WTC11 (cell line): ENCODE measurements around the gene CDK7. TPM values are rescaled to one million over a fixed set of nuclear protein-coding genes. Genes with fewer than 3 reads are reported as not detected.
A peak's percentile ranks its signal among the peaks of the same experiment; 100 is the strongest.

Source experiments
- ATAC-seq: fragments of 200-7000 bp; cut with Tn5 transposase; 2 replicates; pipeline ENCODE4 v1.10.0; 2021; ENCODE audit warnings: mild to moderate bottlenecking, moderate library complexity
- CTCF ChIA-PET: fragments of 300-600 bp; sonication (Branson Sonifier 250); formaldehyde crosslinking; loops from one replicate; lab custom pipeline; 2021; ENCODE audit warnings: antibody characterized with exemption; lab: Charles Lee
- POLR2A ChIA-PET: fragments of 350-600 bp; sonication (Branson Sonifier 250); formaldehyde crosslinking; loops from one replicate; lab custom pipeline; 2021; ENCODE audit warnings: antibody characterized with exemption; lab: Charles Lee
- DNase-seq: peaks from one replicate; pipeline ENCODE4 v3.0.0; 2021; ENCODE audit warnings: low spot score
- H3K27ac Mint-ChIP-seq: 2 replicates; pipeline ENCODE4 v1.8.0; 2021; ENCODE audit warnings: mixed read lengths
- H3K27me3 Mint-ChIP-seq: 2 replicates; pipeline ENCODE4 v1.8.0; 2021; ENCODE audit warnings: low read depth, mild to moderate bottlenecking, moderate library complexity, mixed read lengths
- H3K36me3 Mint-ChIP-seq: 2 replicates; pipeline ENCODE4 v1.8.0; 2021; ENCODE audit warnings: mixed read lengths
- H3K4me1 Mint-ChIP-seq: 2 replicates; pipeline ENCODE4 v1.8.0; 2022; ENCODE audit warnings: mixed read lengths
- H3K4me3 Mint-ChIP-seq: 2 replicates; pipeline ENCODE4 v1.8.0; 2021; ENCODE audit warnings: mild to moderate bottlenecking, moderate library complexity, mixed read lengths
- H3K9me3 Mint-ChIP-seq: 2 replicates; pipeline ENCODE4 v1.8.0; 2021; ENCODE audit warnings: mixed read lengths
- ATF2 ChIP-seq: sonication (generic); formaldehyde crosslinking; IDR thresholded peaks from 2 replicates; pipeline ENCODE4 v1.8.1; 2022; ENCODE audit warnings: low read depth, missing genetic modification reagents, borderline replicate concordance
- ATF6 ChIP-seq: sonication (generic); formaldehyde crosslinking; IDR thresholded peaks from 2 replicates; pipeline ENCODE4 v1.8.1; 2023; ENCODE audit warnings: mild to moderate bottlenecking, missing genetic modification reagents
- FOXK1 ChIP-seq: sonication (generic); formaldehyde crosslinking; IDR thresholded peaks from 2 replicates; pipeline ENCODE4 v1.8.0; 2022; ENCODE audit warnings: mild to moderate bottlenecking, moderate library complexity, missing genetic modification reagents
- GTF2I ChIP-seq: fragments of 250-450 bp; sonication (Bioruptor Pico); conservative IDR thresholded peaks from 2 replicates; pipeline ENCODE4 v1.4.0; 2021; ENCODE audit warnings: mild to moderate bottlenecking
- IRF1 ChIP-seq: sonication (generic); formaldehyde crosslinking; IDR thresholded peaks from 2 replicates; pipeline ENCODE4 v1.8.0; 2023; ENCODE audit warnings: missing genetic modification reagents
- MYBL2 ChIP-seq: sonication (generic); formaldehyde crosslinking; IDR thresholded peaks from 2 replicates; pipeline ENCODE4 v1.8.1; 2023; ENCODE audit warnings: mild to moderate bottlenecking, moderate library complexity, missing genetic modification reagents
- NR1H2 ChIP-seq: sonication (generic); formaldehyde crosslinking; IDR thresholded peaks from 2 replicates; pipeline ENCODE4 v1.9.0; 2021; ENCODE audit warnings: mild to moderate bottlenecking, moderate library complexity, missing genetic modification reagents
- RORB ChIP-seq: fragments of 250-450 bp; sonication (Bioruptor Pico); IDR thresholded peaks from 2 replicates; pipeline ENCODE4 v1.9.0; 2021; ENCODE audit warnings: mild to moderate bottlenecking
- TEAD1 ChIP-seq: sonication (generic); formaldehyde crosslinking; IDR thresholded peaks from 2 replicates; pipeline ENCODE4 v1.8.0; 2022; ENCODE audit warnings: mild to moderate bottlenecking, missing genetic modification reagents
- TEAD4 ChIP-seq: sonication (generic); formaldehyde crosslinking; IDR thresholded peaks from 2 replicates; pipeline ENCODE4 v1.8.0; 2022; ENCODE audit warnings: mild to moderate bottlenecking, missing genetic modification reagents
- ZNF416 ChIP-seq: fragments of 250-450 bp; sonication (Bioruptor Pico); IDR thresholded peaks from 2 replicates; pipeline ENCODE4 v1.9.0; 2021; ENCODE audit warnings: mild to moderate bottlenecking, inconsistent platforms
- ZNF423 ChIP-seq: fragments of 250-450 bp; sonication (Bioruptor Pico); IDR thresholded peaks from 2 replicates; pipeline ENCODE4 v2.1.2; 2022; ENCODE audit warnings: mild to moderate bottlenecking, moderate library complexity
- ZNF425 ChIP-seq: fragments of 250-450 bp; sonication (Bioruptor Pico); conservative IDR thresholded peaks from 2 replicates; pipeline ENCODE4 v1.9.0; 2021; ENCODE audit warnings: mild to moderate bottlenecking
- ZNF671 ChIP-seq: fragments of 250-450 bp; sonication (Bioruptor Pico); IDR thresholded peaks from 2 replicates; pipeline ENCODE4 v1.8.0; 2021; ENCODE audit warnings: mild to moderate bottlenecking
- total RNA-seq: library from RNA; stranded (reverse); gene quantifications from 3 replicates; pipeline ENCODE4 v1.2.3, GENCODE V29; 2021
- TF ChIP-seq, protein P1 (sequence below): sonication (generic); formaldehyde crosslinking; conservative IDR thresholded peaks from 2 replicates; pipeline ENCODE4 v1.8.1; 2023; ENCODE audit warnings: mild to moderate bottlenecking, low read depth, missing genetic modification reagents, moderate library complexity
- TF ChIP-seq, protein P2 (sequence below): fragments of 250-450 bp; sonication (Bioruptor Pico); IDR thresholded peaks from 2 replicates; pipeline ENCODE4 v1.9.0; 2021; ENCODE audit warnings: mild to moderate bottlenecking
- TF ChIP-seq, protein P3 (sequence below): sonication (generic); formaldehyde crosslinking; IDR thresholded peaks from 2 replicates; pipeline ENCODE4 v1.8.0; 2022; ENCODE audit warnings: mild to moderate bottlenecking, missing genetic modification reagents
- TF ChIP-seq, protein P4 (sequence below): sonication (generic); formaldehyde crosslinking; IDR thresholded peaks from 2 replicates; pipeline ENCODE4 v1.8.0; 2022; ENCODE audit warnings: mild to moderate bottlenecking, missing genetic modification reagents
- TF ChIP-seq, protein P5 (sequence below): sonication (generic); formaldehyde crosslinking; IDR thresholded peaks from 2 replicates; pipeline ENCODE4 v1.8.0; 2023; ENCODE audit warnings: mild to moderate bottlenecking, missing genetic modification reagents

Gene CDK7
- total RNA-seq, 1 experiment from 2014 or later: 62.7 TPM

- TF ChIP-seq, protein P1, sequence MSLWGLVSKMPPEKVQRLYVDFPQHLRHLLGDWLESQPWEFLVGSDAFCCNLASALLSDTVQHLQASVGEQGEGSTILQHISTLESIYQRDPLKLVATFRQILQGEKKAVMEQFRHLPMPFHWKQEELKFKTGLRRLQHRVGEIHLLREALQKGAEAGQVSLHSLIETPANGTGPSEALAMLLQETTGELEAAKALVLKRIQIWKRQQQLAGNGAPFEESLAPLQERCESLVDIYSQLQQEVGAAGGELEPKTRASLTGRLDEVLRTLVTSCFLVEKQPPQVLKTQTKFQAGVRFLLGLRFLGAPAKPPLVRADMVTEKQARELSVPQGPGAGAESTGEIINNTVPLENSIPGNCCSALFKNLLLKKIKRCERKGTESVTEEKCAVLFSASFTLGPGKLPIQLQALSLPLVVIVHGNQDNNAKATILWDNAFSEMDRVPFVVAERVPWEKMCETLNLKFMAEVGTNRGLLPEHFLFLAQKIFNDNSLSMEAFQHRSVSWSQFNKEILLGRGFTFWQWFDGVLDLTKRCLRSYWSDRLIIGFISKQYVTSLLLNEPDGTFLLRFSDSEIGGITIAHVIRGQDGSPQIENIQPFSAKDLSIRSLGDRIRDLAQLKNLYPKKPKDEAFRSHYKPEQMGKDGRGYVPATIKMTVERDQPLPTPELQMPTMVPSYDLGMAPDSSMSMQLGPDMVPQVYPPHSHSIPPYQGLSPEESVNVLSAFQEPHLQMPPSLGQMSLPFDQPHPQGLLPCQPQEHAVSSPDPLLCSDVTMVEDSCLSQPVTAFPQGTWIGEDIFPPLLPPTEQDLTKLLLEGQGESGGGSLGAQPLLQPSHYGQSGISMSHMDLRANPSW (CRISPR knock-in tag): no peak
- TF ChIP-seq ZNF425 (CRISPR knock-in tag) (no peak), ZNF671 (no peak), ZNF416 (CRISPR knock-in tag) (no peak), ZNF423 (CRISPR knock-in tag) (no peak)
- TF ChIP-seq, protein P2, sequence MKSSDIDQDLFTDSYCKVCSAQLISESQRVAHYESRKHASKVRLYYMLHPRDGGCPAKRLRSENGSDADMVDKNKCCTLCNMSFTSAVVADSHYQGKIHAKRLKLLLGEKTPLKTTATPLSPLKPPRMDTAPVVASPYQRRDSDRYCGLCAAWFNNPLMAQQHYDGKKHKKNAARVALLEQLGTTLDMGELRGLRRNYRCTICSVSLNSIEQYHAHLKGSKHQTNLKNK (CRISPR knock-in tag): no peak
- TF ChIP-seq, protein P3, sequence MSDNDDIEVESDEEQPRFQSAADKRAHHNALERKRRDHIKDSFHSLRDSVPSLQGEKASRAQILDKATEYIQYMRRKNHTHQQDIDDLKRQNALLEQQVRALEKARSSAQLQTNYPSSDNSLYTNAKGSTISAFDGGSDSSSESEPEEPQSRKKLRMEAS (CRISPR knock-in tag): no peak
- TF ChIP-seq, all 79 proteins: peak for 0
Observed at GRCh38 chr5:69275563-69275962, 40.9 kb downstream of the CDK7 start (continued).

GRCh38 chr5:69276422-69277174, 41.9 kb downstream of the CDK7 start:
- Mint-ChIP-seq H3K27ac (no peak overlapping the region), H3K36me3 (peaks cover 38% of the 10 kb centered on the region), H3K4me3 (no peak overlapping the region), H3K27me3 (no peaks in the 10 kb centered on the region), H3K4me1 (peaks cover 7% of the 10 kb centered on the region; the same call in 1 of the 2 replicates), H3K9me3 (no peaks in the 10 kb centered on the region)
- TF ChIP-seq ATF2 (no peak), RORB (CRISPR knock-in tag) (no peak), TEAD1 (CRISPR knock-in tag) (no peak)
- TF ChIP-seq, protein P4, sequence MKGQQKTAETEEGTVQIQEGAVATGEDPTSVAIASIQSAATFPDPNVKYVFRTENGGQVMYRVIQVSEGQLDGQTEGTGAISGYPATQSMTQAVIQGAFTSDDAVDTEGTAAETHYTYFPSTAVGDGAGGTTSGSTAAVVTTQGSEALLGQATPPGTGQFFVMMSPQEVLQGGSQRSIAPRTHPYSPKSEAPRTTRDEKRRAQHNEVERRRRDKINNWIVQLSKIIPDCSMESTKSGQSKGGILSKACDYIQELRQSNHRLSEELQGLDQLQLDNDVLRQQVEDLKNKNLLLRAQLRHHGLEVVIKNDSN: no peak
- ChIA-PET CTCF (interaction anchor here (0.6 to 1.1 kb wide), 2 partner anchors 10 to 183 kb away, joined by 3 read pairs; no protein-coding TSS in a partner anchor), POLR2A (no interaction called here)
- DNase-seq: no peak
- no peak for ATAC-seq

- ChIA-PET POLR2A (no interaction called here), CTCF (interaction anchor here (0.9 to 1.4 kb wide), 2 partner anchors 13 to 55 kb away, joined by 3 to 5 read pairs; no protein-coding TSS in a partner anchor)
- peak overlapping the region; percentile 61; the same call in 1 of the 2 replicates for H3K27ac Mint-ChIP-seq
- H3K4me1 Mint-ChIP-seq: peaks cover 7% of the 10 kb centered on the region; the same call in 1 of the 2 replicates
- DNase-seq (no peak), ATAC-seq (no peak)
- H3K27me3 Mint-ChIP-seq: no peaks in the 10 kb centered on the region
- H3K36me3 Mint-ChIP-seq: peaks cover 27% of the 10 kb centered on the region
- no peaks in the 10 kb centered on the region for H3K9me3 Mint-ChIP-seq
- no peak overlapping the region for H3K4me3 Mint-ChIP-seq
- TF ChIP-seq TEAD4 (CRISPR knock-in tag) (no peak), ATF6 (CRISPR knock-in tag) (no peak), NR1H2 (CRISPR knock-in tag) (no peak), IRF1 (CRISPR knock-in tag) (no peak), TEAD1 (CRISPR knock-in tag) (no peak), FOXK1 (no peak), MYBL2 (CRISPR knock-in tag) (no peak), GTF2I (CRISPR knock-in tag) (no peak)
- TF ChIP-seq, protein P5, sequence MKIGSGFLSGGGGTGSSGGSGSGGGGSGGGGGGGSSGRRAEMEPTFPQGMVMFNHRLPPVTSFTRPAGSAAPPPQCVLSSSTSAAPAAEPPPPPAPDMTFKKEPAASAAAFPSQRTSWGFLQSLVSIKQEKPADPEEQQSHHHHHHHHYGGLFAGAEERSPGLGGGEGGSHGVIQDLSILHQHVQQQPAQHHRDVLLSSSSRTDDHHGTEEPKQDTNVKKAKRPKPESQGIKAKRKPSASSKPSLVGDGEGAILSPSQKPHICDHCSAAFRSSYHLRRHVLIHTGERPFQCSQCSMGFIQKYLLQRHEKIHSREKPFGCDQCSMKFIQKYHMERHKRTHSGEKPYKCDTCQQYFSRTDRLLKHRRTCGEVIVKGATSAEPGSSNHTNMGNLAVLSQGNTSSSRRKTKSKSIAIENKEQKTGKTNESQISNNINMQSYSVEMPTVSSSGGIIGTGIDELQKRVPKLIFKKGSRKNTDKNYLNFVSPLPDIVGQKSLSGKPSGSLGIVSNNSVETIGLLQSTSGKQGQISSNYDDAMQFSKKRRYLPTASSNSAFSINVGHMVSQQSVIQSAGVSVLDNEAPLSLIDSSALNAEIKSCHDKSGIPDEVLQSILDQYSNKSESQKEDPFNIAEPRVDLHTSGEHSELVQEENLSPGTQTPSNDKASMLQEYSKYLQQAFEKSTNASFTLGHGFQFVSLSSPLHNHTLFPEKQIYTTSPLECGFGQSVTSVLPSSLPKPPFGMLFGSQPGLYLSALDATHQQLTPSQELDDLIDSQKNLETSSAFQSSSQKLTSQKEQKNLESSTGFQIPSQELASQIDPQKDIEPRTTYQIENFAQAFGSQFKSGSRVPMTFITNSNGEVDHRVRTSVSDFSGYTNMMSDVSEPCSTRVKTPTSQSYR (CRISPR knock-in tag): no peak
Observed at GRCh38 chr5:69279517-69279916, 44.8 kb downstream of the CDK7 start.
